ENCODE measurements around the gene F11.
A peak's percentile ranks its signal among the peaks of the same experiment; 100 is the strongest.
"Not testable (repeated sequence)": the region's sequence is repeated elsewhere in the genome, so short reads cannot be mapped to it uniquely, and the experiment has no call there.

The F11 gene

DNA sequence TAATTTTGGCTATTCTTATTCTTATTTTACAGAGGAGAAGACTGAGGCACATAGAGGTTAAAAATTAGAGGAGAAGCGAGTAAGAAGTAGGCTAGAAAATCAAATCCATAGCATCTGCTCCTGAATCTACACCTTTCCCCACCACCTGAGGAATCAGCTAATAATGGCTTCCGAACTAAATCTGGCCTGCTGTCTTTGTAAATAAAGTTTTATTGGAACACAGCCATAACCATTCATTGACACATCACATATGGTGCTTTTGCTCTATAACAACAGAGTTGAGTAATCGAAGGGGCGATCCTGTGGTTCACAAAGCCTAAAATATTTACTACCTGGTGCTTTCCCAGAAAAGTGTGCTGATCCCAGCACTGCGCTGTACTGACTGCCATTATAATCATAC lies 38.2 kb downstream of the F11 start:
- no peak for DNase-seq

GRCh38 chr4:186304866-186305505 lies 39.0 kb downstream of the F11 start:
- no peak for DNase-seq

GRCh38 chr4:186307497-186307896 lies 41.5 kb downstream of the F11 start:
- peak; percentile 27 for DNase-seq

DNA sequence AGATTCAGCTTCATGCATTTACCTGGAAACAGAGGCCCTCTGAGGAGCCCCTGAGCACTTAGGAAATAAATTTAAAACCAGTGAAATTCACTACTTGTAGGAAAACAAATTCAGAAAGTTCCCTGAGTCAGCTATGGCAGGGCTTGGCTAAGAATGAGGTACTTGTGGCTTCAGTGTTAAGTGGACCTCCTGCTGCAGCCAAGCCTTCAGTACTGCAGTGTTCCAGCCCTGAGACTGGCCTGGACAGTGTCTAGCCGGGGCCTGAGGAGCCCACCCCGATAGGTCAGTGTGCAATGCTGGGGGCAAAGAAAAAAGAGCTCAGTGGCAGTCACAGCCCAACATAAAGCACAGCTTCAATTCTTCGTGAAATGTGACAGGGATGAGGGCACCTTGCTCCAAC lies 41.9 kb downstream of the F11 start:
- no peak for DNase-seq

DNA sequence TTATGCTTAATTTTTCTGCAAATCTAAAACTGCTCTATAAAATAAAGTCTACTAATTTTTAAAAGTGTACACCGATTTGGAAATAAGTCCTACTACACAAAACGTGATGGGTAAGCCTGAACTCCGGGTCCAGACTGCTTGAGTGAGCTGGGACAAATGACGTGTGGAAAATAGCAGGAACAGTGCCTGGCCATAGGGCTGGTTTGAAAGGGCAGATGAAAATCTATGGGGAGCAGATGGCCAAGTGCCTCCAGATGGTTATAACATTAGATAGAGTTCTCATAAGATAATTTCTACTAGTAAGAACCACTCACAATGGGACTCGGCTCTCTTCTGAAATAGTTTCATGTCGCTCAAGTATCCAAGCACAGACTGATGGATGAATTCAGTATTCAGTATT lies 52.5 kb downstream of the F11 start:
- DNase-seq, result no peak

DNA sequence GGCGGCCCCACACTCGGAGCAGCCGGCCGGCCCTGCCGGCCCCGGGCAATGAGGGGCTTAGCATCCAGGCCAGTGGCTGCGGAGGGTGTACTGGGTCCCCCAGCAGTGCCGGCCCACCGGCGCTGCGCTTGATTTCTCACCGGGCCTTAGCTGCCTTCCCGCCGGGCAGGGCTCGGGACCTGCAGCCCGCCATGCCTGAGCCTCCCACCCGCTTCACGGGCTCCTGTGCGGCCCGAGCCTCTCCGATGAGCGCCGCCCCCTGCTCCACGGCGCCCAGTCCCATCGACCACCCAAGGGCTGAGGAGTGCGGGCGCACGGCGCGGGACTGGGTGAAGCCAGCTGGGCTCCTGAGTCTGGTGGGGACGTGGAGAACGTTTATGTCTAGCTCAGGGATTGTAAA lies 58.7 kb downstream of the F11 start:
- not testable (repeated sequence) for DNase-seq

- DNase-seq, result no peak
Observed at GRCh38 chr4:186326391-186326790, 60.4 kb downstream of the F11 start.

GRCh38 chr4:186329372-186329771 lies 63.4 kb downstream of the F11 start:
- DNase-seq, result no peak

DNA sequence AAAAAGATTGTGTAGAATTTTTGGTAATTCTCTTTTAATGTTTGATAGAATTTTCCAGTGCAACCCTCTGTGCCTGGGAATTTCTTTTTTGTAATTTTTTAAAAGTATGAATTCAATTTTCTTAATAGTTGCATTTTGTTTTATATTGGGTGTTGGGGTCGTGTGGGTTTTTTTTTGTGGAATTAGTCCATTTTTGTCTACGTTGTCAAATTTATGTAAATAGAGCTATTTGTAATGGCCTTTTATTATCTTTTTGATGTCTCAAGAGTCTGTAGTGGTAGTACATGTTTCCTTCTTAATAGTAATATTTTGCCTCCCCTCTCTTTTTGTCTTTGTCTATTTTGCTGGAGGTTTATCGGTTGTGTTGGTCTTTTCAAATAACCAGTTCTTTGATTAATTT lies 64.4 kb downstream of the F11 start:
- DNase-seq, result no peak

- DNase-seq, result no peak
Observed at GRCh38 chr4:186335793-186336192, 69.8 kb downstream of the F11 start.

Measured in DMS79 treated with DMSO at 0.1 percent for 48 hours (cell line).